CD4-positive, alpha-beta T cell treated with Interleukin-4 for 4 hours (primary cell): Measurements from ENCODE around the gene FARSB.
"Not testable (repeated sequence)": the region's sequence is repeated elsewhere in the genome, so short reads cannot be mapped to it uniquely, and the experiment has no call there.

Experiments
- DNase-seq: peaks from one replicate; pipeline ENCODE4 v3.0.0-alpha.2; 2020

The FARSB gene

DNA sequence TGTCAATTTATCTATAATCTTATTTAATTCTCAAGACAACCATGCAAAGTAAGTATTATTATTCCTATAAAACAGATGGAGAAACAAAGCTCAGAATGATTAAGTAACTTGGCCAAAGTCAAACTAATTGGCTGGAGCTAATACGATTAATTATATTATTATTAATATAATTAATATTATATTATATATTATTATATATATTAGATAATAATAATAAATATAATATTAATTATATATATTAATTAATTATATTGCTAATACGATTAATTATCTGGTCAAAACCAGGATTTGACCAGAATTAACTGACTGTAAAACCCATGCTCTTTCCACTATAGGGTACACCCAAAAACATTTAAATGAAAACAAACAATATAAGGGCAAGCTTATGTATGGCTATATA lies 52.4 kb downstream of the FARSB start:
- no peak for DNase-seq

DNA sequence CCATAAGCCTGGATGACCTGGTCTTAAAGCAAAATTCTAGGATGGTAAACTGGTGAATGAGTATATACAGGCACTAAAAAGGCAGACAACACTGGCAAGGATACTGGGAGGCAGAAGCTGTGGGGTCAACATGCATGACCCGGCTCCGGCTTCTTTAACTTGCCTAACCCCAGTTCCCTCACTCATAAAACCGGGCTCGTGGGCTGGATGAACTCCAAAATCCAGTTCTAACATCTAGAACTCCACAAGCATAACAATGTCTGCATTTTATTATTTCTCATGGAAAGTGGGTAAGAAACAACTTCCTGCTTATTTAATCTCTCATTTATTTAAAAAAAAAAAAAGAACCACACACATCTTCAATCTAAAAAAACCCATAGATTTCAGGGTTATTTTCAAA lies 57.3 kb downstream of the FARSB start:
- DNase-seq = no peak

DNA sequence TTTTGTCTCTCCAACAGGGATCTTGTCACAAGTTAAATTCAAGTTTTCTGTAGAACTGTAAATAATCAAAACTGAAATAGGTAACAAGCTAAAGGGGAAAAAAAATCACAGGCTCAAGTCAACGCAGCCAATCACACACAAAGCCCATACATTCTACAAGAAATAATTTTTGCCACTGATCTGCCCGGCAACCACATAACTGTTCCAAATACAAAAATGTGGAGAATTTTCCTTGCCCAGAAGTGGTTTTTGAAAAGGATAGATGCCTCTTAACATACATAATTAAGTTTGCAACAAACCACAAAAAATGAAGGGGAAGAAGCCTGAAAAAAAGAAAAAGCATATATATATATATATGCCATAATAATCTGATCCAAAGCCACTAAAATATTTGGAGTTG lies 60.3 kb downstream of the FARSB start:
- DNase-seq = no peak

DNA sequence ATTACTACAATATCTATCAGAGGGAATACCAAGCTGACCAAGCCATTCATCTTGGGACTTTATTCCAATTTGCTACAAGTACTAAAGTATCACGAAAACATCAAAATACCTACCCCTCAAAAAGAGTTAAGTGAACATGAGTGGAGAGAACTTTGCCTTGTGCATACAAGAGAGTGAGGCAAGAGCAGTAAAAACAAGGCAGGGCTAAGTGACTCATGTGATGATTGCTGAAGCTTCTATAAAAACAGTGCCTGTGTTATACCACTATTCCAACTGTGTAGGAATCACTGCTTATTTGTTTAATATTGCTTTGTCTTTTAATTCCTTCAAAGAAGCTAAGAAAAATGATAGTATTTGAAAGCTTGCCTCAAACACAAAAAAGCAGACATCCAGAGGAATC lies 61.2 kb downstream of the FARSB start:
- DNase-seq = no peak

DNA sequence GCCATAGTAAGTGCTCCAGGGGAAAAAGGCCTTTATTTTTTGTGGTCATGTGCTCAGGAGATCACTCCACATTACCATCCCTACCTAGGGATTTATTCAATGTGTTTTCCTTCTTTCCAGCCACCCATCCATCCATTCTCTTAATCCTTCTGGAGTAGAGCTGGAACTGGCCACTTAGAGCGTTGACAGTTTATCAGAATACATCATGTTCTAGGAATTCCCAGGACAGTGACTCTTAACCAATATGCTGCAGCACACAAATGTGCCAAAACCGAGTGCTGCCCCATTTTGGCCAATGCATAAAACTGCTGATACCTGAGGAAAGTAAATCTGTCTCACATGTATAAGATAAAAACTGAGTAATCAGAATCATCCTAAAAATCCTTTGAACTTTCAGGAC lies 63.7 kb downstream of the FARSB start:
- DNase-seq = no peak

DNA sequence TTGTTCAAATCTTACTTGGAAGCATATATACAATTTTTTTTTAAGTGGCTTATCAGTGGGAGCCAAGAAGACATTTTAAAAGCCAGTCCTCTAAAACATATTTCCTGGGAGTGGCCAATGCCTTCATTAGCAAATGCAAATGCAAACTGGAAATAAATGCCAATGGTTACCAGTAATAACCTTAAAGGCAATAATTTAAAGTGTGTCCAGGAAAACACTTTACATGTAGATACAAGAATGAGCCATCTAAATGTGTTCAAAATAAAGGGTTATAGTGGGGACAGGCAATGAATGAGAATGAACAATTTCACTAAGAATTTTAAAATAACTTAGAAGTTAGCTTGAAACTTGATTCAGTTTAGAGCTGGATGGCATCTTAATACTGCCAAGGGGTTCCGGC lies 64.2 kb downstream of the FARSB start:
- DNase-seq = no peak

DNA sequence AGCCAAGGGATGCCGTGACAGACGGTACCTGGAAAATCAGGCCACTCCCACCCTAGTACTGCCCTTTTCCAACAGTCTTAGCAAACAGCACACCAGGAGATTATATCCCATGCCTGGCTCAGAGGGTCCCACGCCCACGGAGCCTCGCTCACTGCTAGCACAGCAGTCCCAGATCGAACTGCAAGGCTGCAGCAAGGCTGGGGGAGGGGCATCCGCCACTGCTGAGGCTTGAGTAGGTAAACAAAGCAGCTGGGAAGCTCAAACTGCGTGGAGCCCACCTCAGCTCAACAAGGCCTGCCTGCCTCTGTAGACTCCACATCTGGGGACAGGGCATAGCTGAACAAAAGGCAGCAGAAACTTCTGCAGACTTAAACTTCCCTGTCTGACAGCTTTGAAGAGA lies 71.3 kb downstream of the FARSB start:
- DNase-seq = not testable (repeated sequence)

DNA sequence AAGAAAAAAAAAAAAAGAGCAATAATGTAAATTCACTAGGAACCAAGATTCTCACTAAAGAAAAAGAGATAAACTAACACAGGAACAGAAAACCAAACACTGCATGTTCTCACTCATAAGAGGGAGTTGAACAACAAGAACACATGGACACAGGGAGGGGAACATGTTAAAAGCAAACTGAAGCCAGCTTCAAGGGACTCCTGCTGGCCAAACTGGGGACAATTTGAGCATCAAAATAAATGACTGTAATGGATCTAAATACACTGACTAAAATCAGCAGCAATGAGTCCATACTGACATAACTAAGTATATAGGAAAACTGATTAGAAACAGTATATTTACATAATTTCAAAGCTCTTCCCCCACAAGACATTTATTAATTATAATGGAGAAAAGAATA lies 73.0 kb downstream of the FARSB start:
- DNase-seq = no peak

DNA sequence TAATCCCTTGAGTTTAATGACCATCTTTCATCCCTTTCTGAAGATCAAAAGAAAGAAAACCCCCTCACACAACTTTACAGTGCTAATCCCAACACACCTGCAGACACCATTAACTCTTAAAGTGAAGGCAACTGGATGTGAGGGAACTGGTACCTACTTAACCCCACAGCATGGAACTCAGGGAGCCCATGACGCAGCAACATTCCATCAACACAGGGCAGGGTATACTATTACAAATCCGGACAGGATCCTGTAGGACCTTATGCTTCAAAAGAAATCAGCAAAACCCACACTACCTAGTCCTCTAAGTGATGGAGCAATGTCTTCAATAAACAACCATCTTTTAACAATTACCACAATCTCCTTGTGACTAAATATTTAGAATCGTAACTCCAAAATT lies 78.6 kb downstream of the FARSB start:
- no peak for DNase-seq

DNA sequence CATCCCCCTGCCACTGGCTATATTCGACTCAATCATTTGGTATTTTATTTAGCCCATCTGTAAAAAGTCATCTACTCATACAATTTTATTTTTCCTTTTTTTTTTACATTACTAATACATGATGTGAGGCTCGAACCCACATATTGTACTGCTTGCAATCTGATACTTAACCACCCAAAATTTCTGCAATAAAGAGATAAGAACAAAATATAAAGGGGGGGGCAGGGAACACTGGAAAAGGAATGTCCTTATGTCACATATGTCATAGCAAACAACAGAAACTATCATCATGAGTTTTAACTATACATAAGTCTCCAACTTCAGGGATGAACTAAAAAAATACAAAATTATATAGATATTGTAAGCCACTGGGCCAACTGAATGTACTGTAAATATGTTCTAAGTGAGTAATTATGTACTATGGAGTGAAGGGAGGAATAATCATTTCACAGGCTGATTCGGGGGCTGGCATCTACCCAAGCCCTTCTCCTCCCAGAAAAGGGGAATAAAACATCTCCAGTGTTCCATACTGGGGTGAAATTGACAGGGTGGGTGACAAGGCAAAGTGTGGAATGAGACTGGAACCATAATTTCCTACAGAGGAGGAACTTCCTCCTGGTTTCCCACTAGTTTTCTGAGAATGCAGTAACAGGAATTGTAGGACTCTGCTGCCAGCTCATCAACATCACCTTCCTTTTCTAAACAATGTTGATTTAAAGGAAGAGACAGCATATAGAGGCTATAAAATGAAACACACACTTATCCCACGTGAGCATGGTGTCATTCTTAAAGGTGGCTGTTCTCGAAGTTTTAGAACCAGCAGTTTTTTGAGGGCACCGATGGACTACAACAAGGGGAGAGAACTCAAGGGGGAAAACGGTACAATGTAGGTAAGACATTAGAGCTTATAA lies 79.5 kb downstream of the FARSB start:
- DNase-seq = no peak

DNA sequence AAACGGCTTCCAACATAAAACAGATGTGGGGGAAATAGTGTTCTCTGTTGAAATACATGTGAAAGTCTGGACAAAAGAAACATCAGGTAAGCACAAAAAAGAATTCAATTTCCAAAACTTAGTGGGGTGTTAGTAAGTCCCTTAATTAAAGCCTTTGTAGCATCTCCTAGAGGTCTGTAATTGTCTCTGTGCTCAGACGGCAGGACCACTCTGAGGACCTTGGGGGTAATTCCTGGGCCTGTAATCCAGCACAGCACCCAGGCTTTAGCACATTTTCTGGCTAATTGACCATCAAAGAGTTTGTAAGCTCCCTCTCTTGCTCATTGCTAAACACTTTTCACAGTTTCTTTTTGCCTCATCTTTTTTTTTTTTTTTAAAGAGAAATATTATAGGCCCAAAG lies 80.3 kb downstream of the FARSB start:
- no peak for DNase-seq

DNA sequence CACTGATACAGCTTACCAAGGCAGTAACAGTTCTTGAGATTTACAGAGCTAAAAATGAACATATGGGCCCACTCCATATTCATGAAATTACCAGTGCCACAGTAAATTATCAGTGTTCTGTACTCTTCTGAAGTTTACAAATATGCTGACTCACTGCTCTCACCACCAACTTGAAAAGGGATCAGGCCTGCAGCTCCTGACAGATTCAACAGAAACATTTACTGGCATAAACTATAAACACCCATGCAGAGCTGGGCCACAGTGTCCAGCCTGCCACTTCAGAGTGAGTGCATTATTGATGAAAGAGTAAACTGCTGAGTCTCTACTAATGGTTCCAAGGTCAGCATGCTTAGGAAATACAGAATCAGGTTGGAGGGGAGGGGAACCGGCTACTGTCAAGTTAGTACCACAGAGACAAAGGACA lies 83.1 kb downstream of the FARSB start:
- no peak for DNase-seq

DNA sequence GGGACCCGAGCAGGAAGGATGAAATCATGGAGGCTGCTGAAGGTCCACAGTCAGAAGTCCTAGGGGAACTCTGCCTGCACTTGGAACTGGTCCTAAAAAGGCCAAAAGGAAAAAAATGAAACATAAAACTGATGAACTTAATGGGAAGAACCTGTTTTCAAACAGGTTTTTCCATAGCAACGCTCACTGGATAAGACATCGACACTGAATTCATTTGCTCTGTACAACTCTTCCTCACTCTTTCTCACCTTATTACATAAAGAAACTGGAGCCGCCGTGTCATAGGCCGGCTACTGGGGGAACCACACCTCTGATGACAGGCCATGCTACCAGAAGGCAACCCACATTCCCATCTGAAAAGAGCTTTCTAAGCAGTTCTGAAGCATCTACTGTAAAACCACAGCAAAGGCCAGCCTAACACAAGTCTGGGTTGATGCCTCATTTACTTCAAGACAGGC lies 83.6 kb downstream of the FARSB start:
- DNase-seq = no peak

DNA sequence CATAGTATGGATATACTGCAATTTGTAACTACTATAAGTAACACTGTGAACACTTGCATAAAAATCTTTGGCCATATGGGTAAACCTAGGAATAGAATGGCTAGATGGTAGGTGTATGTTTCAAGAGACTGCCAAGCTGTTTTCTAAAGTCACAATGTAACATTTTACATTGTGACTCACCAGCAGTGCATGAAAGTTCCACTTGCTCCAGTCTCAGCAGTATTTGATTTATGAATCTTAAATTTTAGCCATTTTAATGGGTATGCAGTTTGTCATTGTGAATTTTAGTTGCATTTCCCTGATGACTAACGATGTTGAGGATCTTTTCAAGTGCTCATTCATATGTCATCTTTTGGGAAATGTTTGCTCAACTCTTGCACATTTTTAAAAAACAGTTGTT lies 86.1 kb downstream of the FARSB start:
- DNase-seq = no peak

DNA sequence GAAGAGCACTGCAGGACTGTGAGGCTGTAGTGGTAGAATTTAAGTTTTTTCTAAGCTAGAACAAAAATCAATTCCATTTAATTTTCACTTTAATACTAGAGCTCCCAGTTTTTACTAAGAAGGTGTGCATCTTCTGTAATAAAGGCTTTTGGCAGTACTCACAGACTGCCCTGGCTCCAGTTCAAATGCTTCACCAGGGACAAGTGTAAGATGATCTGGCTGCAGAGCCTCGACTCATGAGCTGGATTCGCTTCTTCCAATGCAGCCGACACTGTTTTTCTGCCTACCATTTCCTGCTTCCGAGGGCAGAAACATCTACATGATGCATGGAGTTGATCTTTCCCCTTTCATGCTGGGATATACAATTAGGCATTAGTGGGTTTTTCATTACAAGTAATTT lies 87.0 kb downstream of the FARSB start:
- no peak for DNase-seq

DNA sequence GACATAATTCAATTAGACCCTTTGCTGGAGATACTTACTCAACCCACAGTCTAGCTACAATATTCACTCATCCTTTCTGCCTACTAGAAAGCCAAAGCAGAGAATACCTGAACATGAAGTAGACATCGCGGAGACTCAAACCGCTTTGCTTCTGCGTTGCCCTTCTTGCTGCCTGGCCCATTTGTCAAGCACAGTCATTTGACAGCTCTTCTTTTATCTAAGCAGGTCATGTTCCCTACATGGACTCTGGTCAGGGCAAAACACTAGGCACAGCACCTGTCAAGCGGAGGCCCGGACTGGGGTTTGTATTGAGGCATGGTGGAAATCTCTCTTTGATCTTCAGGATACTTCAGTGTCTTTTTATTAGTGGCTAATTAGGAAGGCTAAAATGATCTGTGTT lies 89.7 kb downstream of the FARSB start:
- no peak for DNase-seq

DNA sequence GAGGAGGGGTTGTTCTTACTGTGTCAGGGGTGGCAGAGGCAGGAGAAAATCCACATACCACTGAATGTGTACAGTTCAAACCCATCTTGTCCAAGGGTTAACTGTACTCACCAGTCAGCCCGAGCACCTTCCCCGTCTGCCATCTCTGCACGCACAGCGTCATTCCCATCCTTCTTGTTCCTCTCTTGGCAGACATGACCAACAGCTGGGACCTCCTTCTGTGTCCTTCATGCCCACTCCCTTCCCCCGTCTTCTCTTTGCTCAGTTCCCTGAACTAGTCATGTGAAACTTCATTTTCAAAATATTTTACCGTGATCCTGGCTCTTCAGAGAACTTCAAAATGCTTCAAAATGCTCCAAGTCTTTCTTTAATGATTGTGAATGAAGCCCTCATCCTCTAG lies 92.0 kb downstream of the FARSB start:
- DNase-seq = no peak

DNA sequence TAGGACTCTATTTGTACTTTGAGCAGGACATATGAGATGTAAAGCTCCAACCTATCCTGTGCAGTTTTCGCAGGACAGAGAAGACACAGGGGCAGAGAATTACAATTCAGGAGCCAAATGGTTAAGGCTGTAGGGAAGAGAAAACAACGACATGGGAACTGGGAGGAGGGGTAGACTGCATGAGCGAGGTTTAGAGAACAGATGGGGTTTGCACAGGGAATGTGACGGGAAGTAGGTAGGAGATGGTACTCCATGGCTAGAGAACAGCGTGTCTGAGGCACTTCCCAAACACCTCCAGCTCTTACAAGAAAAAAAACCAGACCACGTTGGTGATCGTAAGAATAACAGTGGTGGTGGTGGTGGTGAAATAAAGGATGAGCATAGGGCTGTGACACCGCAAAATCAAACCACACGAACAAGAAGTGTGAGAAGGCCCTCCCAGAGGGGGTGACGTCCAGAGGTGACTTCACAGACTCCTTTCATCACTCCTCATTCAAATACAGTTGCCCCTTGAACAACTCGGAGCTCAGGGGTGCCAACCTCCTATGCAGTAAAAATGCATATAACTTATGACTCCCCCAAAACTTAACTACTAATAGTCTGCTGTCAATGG lies 92.7 kb downstream of the FARSB start:
- no peak for DNase-seq

DNA sequence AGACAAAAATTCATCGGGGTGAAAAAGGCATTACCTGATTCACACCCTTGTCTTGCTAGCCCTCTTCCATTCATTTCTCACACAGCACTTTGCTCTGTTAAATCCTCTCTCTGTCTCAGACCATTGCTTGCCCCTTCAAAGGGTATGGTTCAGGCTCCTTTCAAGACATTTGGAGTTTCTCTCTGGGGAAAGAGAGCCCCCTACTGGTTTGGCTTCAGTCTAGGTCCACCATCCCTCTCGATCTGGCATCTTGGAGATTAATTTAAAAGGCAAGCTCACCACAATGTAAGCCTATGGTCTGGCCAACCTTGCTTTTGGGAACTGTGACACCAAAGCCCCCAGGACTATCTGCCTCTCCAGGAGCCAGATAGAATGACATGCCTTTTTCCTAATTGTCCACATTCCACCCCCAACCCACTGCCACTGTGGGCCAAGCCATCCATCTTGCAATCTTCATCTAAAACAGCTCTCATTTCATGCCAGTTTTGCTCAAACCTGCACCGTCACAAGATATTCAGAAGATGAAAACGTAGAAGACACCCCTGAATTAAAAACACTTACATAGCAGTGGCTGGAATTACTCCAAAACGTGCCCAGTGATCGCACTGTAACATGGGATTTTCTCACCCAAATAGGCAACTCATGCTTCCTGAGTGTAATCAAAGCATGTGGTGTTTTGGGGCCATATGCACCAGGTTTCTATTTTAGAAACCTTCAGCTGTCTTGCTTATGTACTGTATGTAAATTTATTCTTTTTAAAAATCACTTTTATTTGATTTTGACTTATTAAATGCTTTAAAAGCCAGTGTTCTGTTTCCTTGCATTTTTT lies 93.9 kb downstream of the FARSB start:
- peak; percentile 47 for DNase-seq

DNA sequence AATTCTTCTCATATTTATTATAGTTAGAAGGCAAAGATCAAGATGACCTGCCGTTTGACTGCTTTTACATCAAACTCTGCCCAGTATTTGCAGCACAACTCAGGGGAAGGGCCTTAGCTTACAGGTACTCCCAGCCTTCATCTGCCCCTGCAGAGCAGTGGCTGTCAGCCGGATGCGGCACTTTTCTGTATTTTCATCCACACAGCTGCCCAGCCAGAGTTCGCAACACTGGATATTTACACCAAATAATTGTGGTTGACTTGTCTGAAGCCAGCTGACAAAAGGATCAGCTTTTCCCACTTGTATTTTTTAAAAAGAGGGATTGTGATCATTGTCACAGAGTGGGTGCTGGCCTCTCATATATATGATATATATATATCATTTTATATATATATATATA lies 94.7 kb downstream of the FARSB start:
- no peak for DNase-seq

DNA sequence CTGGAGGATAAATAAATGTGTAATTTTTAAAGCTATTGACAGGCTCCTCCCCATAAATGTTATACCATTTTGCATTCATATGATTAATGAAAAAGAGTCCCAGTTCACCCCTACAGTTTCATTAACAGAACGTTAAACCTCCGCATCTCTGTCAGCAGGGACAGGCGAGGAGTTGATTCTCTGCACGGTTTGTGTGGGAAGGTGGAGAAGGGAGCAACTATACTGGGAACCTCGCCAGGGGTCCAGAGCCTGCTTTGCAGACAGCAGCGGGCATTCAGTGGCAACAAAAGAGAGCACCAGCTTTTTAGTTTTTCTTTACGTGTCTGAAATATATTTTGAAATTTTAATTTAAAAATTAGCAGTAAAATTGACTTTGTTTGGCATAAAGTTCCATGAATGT lies 101.4 kb downstream of the FARSB start:
- no peak for DNase-seq

DNA sequence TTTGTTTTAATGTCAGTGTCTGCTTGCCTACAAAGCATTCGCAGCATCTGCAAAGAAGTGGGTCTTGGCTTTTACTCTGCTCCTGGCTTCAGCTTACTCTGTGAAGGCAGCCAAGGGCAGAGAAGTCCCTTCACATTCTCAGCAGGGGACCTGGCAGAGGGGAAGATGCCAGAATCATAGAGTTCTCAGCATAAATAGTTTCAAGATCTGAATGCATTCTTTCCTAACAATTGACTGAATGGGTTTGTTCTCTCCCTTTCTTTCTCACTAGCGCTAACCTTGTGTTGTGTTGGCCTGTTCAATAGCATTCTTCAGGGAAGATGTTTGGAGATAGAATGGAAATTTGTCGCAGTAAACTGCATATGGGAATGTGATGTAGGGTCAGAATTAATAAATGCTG lies 106.9 kb downstream of the FARSB start:
- no peak for DNase-seq

DNA sequence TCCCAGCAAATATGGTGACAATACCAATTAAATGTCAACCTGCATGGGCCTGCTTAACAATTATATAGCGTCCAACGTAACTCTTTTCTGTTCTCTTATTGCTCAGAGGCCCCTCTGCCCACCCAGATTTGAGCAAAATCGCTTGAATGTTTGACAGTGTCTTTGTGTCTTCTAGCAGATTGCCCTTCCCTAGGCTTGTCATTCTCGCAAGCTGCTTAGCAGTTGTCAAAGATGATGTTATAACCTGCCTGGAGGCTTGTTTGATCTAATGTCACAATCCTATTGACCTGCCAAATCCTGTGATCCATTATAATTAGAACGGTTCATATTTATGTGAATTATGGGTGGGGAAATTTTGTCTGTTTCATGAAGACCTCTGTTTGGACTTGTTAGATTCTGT lies 108.8 kb downstream of the FARSB start:
- no peak for DNase-seq
